MCF 10A (cell line): ENCODE measurements around the gene CFAP65. TPM values are rescaled to one million over a fixed set of nuclear protein-coding genes. Genes with fewer than 3 reads are reported as not detected.
A peak's percentile ranks its signal among the peaks of the same experiment; 100 is the strongest.

ENCODE experiments used
- BruUV-seq: library from RNA; stranded (reverse); fragments of 400-500 nt; replicated peaks from 2 replicates; lab custom pipeline; 2021; lab: Mats Ljungman, UMichigan
- CTCF ChIA-PET: fragments of 300-600 bp; sonication (Branson Sonifier 250); formaldehyde crosslinking; extraction: SDS; loops from one replicate; lab custom pipeline; 2021; ENCODE audit warnings: antibody characterized with exemption, inconsistent platforms; lab: Yijun Ruan, JAX
- POLR2A ChIA-PET: fragments of 300-600, 350-650 bp; sonication (Branson Sonifier 250); formaldehyde crosslinking; extraction: SDS; loops from one replicate; lab custom pipeline; 2020; ENCODE audit warnings: antibody characterized with exemption, inconsistent platforms; lab: Yijun Ruan, JAX
- DNase-seq: peaks from one replicate; pipeline ENCODE4 v3.0.0-alpha.2; 2018; ENCODE audit not compliant: unreplicated experiment
- H3K27ac Mint-ChIP-seq: one replicate; pipeline ENCODE4 v1.8.0; 2022; ENCODE audit warnings: mild to moderate bottlenecking, low read depth, mixed read lengths; ENCODE audit not compliant: unreplicated experiment
- H3K27me3 Mint-ChIP-seq: one replicate; pipeline ENCODE4 v1.8.0; 2022; ENCODE audit warnings: mixed read lengths; ENCODE audit not compliant: insufficient read depth, unreplicated experiment
- H3K36me3 Mint-ChIP-seq: one replicate; pipeline ENCODE4 v1.8.0; 2022; ENCODE audit warnings: mild to moderate bottlenecking, moderate library complexity, mixed read lengths; ENCODE audit not compliant: insufficient read depth, unreplicated experiment
- H3K4me1 Mint-ChIP-seq: one replicate; pipeline ENCODE4 v1.8.0; 2022; ENCODE audit warnings: mixed read lengths; ENCODE audit not compliant: insufficient read depth, unreplicated experiment
- H3K4me3 Mint-ChIP-seq: one replicate; pipeline ENCODE4 v1.8.0; 2022; ENCODE audit warnings: mild to moderate bottlenecking, moderate library complexity, mixed read lengths; ENCODE audit not compliant: unreplicated experiment
- H3K9me3 Mint-ChIP-seq: one replicate; pipeline ENCODE4 v1.8.0; 2022; ENCODE audit warnings: mixed read lengths; ENCODE audit not compliant: unreplicated experiment
- CTCF ChIP-seq: fragments of 200-600 bp; IDR thresholded peaks from one replicate; pipeline ENCODE4 v1.8.0; 2022; ENCODE audit warnings: antibody characterized with exemption, mild to moderate bottlenecking; ENCODE audit not compliant: unreplicated experiment
- intact Hi-C: fragments of 100-400 bp; cut with micrococcal nuclease; formaldehyde crosslinking; loops from 2 replicates; pipeline ENCODE4 v1.14.1; 2022
- total RNA-seq: library from RNA; stranded (reverse); gene quantifications from 2 replicates; pipeline ENCODE4 v1.2.3, GENCODE V29; 2022

Gene CFAP65
- total RNA-seq, 1 experiment from 2014 or later, result not detected

DNA sequence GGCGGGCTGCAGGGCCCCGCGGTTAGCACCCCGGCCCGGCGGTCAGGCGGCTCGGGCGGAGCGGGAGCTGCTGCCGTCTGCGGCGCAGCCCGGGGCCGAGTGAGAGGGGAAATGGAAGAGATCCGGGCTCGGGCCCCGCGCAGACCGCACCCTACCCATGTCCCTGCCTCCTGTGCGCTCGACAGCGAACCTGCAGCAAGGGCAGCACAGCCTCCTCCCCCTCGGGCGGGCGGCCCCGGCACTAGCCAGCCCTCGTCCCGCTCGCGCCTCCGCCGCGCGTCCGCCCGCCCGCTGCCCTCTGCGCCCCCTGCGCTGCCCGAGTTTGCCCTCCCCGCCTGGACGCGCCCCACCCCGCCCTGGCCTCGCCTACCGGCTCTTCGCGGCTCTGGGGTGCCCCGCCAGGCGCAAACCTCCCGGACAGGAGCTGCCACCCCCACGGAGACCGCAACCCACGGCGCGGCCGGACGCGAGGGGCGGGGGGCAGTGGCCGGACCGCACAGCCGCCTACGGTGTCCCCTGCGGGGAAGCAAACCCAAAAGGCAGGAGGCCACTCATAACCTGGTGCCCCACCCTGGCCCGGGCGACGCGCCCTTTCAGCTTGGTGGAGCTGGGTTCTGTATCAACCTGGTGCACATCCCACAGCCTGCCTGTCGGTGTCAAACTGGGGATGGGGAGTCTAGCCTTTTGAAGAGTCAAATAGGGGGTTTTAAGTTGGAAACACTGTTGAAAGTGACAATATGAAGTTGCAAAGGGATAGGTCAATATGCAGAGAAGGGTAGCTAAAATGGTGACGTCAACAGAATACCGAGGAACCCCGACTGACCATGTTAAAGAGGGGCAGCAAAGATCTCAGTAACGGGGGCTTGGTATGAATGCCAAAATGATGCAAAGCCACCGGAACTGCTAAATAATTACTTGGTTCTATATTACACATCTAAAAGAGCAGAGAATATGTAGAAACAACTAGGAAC is 19.8 kb upstream of the CFAP65 start, which contains the start of gene IHH:
IHH (minus strand) TSS at position 101 of the 971 bp plus-strand sequence. CDS start 454 bp downstream, outside the sequence.
- H3K4me1 Mint-ChIP-seq, result no peaks in the 10 kb centered on the region
- no peak for TF ChIP-seq CTCF
- no peaks in the 10 kb centered on the region for H3K9me3 Mint-ChIP-seq
- intact Hi-C loops, result no loop called here
- no peaks in the 10 kb centered on the region for H3K36me3 Mint-ChIP-seq
- peaks cover 65% of the 10 kb centered on the region for H3K27me3 Mint-ChIP-seq
- H3K4me3 Mint-ChIP-seq, result peak within 1 kb of the TSS; percentile 48
- DNase-seq, result no peak
- no TSS peak for BruUV-seq
- no peak within 1 kb of the TSS for H3K27ac Mint-ChIP-seq
- CTCF ChIA-PET, result interaction anchor here (0.5 to 1.7 kb wide), 7 partner anchors 11 to 115 kb away, joined by 3 to 11 read pairs (median 3); partner anchors contain the start of gene CNPPD1
- POLR2A ChIA-PET, result no interaction called here

DNA sequence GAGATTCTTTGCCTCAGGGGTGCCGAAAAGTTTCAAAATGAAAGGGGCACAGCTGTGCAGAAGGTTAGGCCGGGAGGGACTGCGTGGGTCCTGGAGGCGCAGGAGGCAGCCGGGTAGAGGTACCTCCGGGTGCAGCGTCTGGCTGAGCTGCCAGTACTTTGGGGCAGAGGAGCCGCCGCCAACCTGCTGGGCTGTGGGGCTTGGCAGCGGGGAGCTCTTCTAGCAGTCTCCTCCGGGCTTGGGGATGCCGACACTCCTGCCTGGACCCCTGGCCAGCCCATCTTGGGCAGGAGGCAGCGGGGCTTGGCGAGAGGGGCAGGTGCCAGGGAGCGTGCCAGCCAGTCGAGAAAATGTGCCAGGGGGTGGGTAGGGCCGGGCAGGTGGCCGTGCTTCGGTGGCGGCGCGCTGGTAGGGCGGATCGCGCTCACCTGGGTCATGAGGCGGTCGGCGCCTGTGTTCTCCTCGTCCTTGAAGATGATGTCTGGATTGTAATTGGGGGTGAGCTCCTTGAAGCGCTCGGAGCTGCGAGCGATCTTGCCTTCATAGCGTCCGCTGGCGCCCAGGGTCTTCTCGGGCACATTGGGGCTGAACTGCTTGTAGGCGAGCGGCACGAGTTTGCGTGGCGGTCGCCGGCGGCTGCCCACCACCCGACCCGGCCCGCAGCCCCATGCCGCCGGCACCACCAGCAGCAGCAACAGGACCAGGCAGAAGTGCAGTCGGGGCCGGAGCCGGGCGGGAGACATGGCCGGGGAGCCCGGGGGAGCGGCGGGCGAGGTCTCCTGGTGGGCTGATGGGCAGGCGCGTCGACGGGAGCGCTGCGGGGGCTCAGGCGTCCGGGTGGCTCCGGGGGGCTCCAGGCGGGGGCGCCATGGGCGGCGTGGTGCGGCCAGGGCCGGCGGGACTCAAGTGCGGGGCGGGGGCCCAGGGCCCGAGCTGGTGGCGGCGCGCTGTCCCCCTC is 18.7 kb upstream of the CFAP65 start:
- no peak for DNase-seq
- ChIA-PET POLR2A (interaction anchor here (1.1 to 1.2 kb wide), 2 partner anchors 12 to 93 kb away, joined by 3 read pairs; no protein-coding TSS in a partner anchor), CTCF (interaction anchor here (0.6 to 3.3 kb wide), 6 partner anchors 8 to 65 kb away, joined by 3 to 57 read pairs (median 4); no protein-coding TSS in a partner anchor)
- no peaks in the 10 kb centered on the region for H3K9me3 Mint-ChIP-seq
- H3K4me3 Mint-ChIP-seq, result peak overlapping the region; percentile 48
- intact Hi-C loops, result loop anchor here (2.0 kb wide), 1 partner anchor 65 kb away; no protein-coding TSS in a partner anchor
- H3K4me1 Mint-ChIP-seq, result no peaks in the 10 kb centered on the region
- peaks cover 69% of the 10 kb centered on the region for H3K27me3 Mint-ChIP-seq
- H3K27ac Mint-ChIP-seq, result no peak overlapping the region
- BruUV-seq, result no TSS peak
- TF ChIP-seq CTCF, result no peak
- H3K36me3 Mint-ChIP-seq, result no peaks in the 10 kb centered on the region

DNA sequence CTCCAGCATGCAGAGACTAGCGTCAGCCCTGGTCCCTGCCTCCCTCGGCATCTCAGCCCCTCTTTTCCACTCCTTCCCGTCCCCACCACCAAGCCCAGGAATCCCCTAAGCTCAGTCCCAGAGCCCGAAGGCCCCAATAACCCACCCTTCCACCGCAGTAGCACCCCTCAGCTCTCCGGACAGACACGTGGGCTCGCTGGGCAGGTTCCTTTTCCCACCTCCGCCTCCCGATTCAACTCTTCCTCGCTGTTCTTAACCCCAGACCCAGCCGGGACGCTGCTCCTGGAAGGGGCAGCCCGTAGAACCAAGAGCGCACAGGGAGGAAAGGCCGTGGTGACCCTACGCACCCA is 18.0 kb upstream of the CFAP65 start:
- intact Hi-C loops, result loop anchor here (2.0 kb wide), 1 partner anchor 65 kb away; no protein-coding TSS in a partner anchor
- no peak for DNase-seq
- no TSS peak for BruUV-seq

More for the DNA sequence above, 18.0 kb upstream of the CFAP65 start:
- ChIA-PET CTCF (interaction anchor here (0.7 to 3.3 kb wide), 9 partner anchors 9 to 97 kb away, joined by 3 to 57 read pairs (median 6); no protein-coding TSS in a partner anchor), POLR2A (interaction anchor here (0.7 to 1.2 kb wide), 3 partner anchors 12 to 94 kb away, joined by 3 read pairs; no protein-coding TSS in a partner anchor)
- Mint-ChIP-seq H3K4me3 (no peak overlapping the region), H3K36me3 (no peaks in the 10 kb centered on the region), H3K9me3 (no peaks in the 10 kb centered on the region), H3K4me1 (no peaks in the 10 kb centered on the region), H3K27ac (no peak overlapping the region), H3K27me3 (peaks cover 69% of the 10 kb centered on the region)
- no peak for TF ChIP-seq CTCF
